HFF-Myc (cell line): Measurements from ENCODE around the gene ROCK2.

Experiments
- DNase-seq: peaks from one replicate; pipeline ENCODE4 v3.0.0-alpha.2; 2011; ENCODE audit warnings: low read depth; ENCODE audit errors: extremely low read depth
- H3K4me3 ChIP-seq: replicated peaks from 2 replicates; pipeline ENCODE4 v1.5.1; 2011; ENCODE audit warnings: low read depth, mild to moderate bottlenecking, control low read depth, low read length
- CTCF ChIP-seq: IDR thresholded peaks from 2 replicates; pipeline ENCODE4 v1.5.1; 2012; ENCODE audit warnings: mild to moderate bottlenecking, low read depth, low read length, control low read depth; ENCODE audit errors: missing control alignments

The ROCK2 gene

DNA sequence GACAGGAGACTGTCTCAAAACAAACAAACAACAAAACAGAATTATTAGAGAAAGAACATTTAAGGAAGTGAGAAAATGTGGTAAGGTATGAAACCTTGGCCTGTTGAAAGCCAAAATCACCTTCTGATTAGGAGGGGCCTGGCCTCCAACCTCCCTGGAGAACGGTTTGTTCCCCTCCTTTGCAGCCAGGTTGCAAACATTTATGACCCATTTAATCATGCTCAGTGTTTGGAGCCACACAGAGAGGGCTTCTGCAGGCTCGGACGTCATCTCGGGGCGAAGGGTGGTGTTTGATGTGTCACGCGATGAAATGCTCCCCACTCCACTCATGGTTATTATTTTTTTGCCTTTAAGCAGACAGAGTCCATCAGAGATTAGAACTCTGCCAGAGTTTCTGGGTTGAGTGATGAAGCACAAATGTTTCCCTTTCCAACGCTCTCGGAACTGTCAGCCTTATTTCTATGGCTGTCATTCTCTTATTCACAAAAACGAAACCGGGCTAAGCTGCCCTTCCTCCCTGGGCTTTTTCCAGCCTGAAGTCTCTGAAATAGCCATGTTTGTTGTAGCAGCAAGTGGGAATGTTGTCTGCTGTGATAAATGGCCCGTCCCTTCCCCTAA is 33.6 kb upstream of the ROCK2 start:
- TF ChIP-seq CTCF = no peak
- DNase-seq = no peak
- no peak overlapping the region for H3K4me3 ChIP-seq

DNA sequence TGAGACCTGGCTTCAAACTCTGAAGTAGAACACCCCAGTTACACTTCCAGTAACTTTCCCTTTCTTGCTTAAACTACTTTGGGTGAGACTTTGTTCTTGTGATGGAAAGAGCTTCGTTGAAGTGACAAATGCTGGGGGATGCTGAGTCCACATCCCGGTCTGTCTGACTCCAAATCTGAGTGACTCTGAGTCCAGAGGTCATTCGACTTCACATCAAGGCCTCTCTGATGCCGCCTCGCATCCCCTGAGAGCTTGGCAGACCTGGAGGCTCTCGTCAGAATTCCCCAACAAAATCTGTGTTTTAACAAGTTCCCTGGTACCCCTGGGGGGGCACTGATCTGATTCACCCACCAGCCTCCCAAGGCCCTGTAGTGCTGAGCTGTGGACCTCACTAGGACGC is 31.6 kb upstream of the ROCK2 start:
- no peak for TF ChIP-seq CTCF
- DNase-seq = no peak
- no peak overlapping the region for H3K4me3 ChIP-seq

DNA sequence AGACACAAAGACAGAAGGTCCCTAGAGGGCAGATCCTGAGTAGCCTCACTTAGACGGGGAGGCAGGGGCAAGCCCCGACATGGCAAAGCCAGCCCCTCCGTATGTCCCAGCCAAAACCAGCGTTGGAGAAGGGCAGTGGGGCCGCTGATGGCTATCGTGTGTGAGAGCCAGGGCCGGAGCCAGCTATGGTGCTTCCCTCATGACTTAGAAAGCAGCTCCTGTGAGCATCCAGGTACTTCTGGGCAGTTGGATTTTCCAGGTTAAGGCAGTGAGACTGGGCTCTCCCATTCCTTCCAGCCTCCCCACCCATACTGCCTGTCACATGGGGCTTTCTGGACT is 31.2 kb upstream of the ROCK2 start:
- no peak overlapping the region for H3K4me3 ChIP-seq
- no peak for DNase-seq
- no peak for TF ChIP-seq CTCF

DNA sequence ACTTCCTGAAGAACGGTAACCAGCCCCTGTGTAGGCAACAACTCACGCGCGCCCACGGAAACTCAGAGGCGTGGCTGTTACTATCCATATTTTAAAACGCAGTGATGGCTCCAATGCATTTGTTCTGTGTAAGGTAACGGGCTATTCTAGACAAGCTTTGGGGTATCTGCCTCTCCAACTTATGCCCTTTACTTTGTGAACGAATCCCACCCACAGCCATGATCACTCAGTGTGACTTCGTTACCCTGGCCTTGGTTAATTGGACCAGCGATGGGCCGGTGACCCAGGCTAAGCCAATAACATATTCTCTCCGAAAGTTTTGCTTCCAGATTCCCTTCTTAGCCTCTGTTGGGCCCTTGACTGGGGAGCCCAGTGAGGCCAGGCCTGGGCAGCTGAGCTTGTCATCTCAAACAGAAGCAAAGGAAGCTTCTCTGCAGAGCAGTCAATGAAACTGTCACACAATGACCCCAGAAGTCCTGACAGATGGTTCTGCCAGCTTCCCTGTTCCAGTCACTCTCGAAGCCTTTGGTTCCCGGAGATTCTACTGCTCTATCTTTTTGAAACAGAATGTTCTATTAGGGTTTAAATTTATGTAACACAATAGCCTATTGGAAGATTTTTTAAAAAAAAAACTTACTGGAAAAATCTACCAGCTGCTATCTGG is 30.7 kb upstream of the ROCK2 start:
- no peak for DNase-seq
- no peak overlapping the region for H3K4me3 ChIP-seq
- TF ChIP-seq CTCF = no peak

DNA sequence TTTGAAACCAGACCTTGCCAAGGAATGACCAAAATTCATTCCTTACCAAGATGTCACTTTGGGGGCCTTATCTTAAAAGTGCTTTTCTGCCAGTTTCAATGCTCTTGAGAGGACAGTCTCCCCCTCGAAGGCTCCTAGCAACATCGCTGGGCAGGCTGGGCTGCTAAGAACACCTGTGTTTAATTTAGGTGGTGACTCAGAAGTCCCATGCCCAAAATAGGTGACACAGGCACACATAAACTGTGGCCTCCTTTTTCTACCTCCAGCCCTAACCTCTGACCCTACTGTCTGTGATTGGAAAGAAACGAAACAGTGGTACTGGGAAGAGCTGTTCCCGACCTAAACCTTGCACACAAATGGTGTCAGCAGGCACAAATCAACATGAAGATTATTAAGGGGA is 28.7 kb upstream of the ROCK2 start:
- no peak for TF ChIP-seq CTCF
- no peak overlapping the region for H3K4me3 ChIP-seq
- DNase-seq = no peak

GRCh38 chr2:11371092-11371937 is 26.9 kb upstream of the ROCK2 start:
- no peak for DNase-seq
- H3K4me3 ChIP-seq = no peak overlapping the region
- no peak for TF ChIP-seq CTCF
